ENCODE measurements around the gene PTPRD. TPM values are rescaled to one million over a fixed set of nuclear protein-coding genes. Genes with fewer than 3 reads are reported as not detected.

Gene PTPRD
- total RNA-seq, 2 experiments from 2014 or later, result not detected

GRCh38 chr9:8655071-8655470, 1957.7 kb downstream of the PTPRD start:
- Mint-ChIP-seq H3K4me1 (no peaks in the 10 kb centered on the region), H3K4me3 (no peak overlapping the region), H3K27ac (no peak overlapping the region), H3K27me3 (no peaks in the 10 kb centered on the region), H3K36me3 (ENCODE audit: low read depth) (no peaks in the 10 kb centered on the region), H3K9me3 (no peaks in the 10 kb centered on the region)
- ChIA-PET CTCF (no interaction called here), POLR2A (no interaction called here)
- no peak for DNase-seq

- ChIA-PET CTCF (no interaction called here), POLR2A (no interaction called here)
- DNase-seq, result no peak
- Mint-ChIP-seq H3K36me3 (ENCODE audit: low read depth) (no peaks in the 10 kb centered on the region), H3K4me3 (no peak overlapping the region), H3K4me1 (no peaks in the 10 kb centered on the region), H3K9me3 (no peaks in the 10 kb centered on the region), H3K27ac (no peak overlapping the region), H3K27me3 (no peaks in the 10 kb centered on the region)
Observed at GRCh38 chr9:8653855-8654254, 1958.9 kb downstream of the PTPRD start.

- H3K36me3 Mint-ChIP-seq (ENCODE audit: low read depth), result no peaks in the 10 kb centered on the region
- H3K27me3 Mint-ChIP-seq, result no peaks in the 10 kb centered on the region
Observed at GRCh38 chr9:8653111-8653510, 1959.7 kb downstream of the PTPRD start.

GRCh38 chr9:8652255-8652654, 1960.5 kb downstream of the PTPRD start:
- H3K4me1 Mint-ChIP-seq, result no peaks in the 10 kb centered on the region
- H3K9me3 Mint-ChIP-seq, result no peaks in the 10 kb centered on the region
- ChIA-PET POLR2A (no interaction called here), CTCF (no interaction called here)
- H3K27ac Mint-ChIP-seq, result no peak overlapping the region
- no peak for DNase-seq
- H3K27me3 Mint-ChIP-seq, result no peaks in the 10 kb centered on the region
- H3K36me3 Mint-ChIP-seq (ENCODE audit: low read depth), result no peaks in the 10 kb centered on the region
- H3K4me3 Mint-ChIP-seq, result no peak overlapping the region

More at GRCh38 chr9:8653111-8653510, 1959.7 kb downstream of the PTPRD start:
- H3K27ac Mint-ChIP-seq, result no peak overlapping the region
- POLR2A ChIA-PET, result no interaction called here
- no peaks in the 10 kb centered on the region for H3K9me3 Mint-ChIP-seq
- no peak overlapping the region for H3K4me3 Mint-ChIP-seq
- CTCF ChIA-PET, result no interaction called here
- H3K4me1 Mint-ChIP-seq, result no peaks in the 10 kb centered on the region
- no peak for DNase-seq

GRCh38 chr9:8651846-8652215, 1961.0 kb downstream of the PTPRD start:
- ChIA-PET CTCF (no interaction called here), POLR2A (no interaction called here)
- H3K36me3 Mint-ChIP-seq (ENCODE audit: low read depth), result no peaks in the 10 kb centered on the region
- H3K27ac Mint-ChIP-seq, result no peak overlapping the region
- no peak for DNase-seq
- no peak overlapping the region for H3K4me3 Mint-ChIP-seq
- H3K9me3 Mint-ChIP-seq, result no peaks in the 10 kb centered on the region
- no peaks in the 10 kb centered on the region for H3K4me1 Mint-ChIP-seq
- no peaks in the 10 kb centered on the region for H3K27me3 Mint-ChIP-seq

GRCh38 chr9:8651070-8651845, 1961.5 kb downstream of the PTPRD start:
- no peaks in the 10 kb centered on the region for H3K36me3 Mint-ChIP-seq (ENCODE audit: low read depth)
- no peak overlapping the region for H3K27ac Mint-ChIP-seq
- H3K9me3 Mint-ChIP-seq, result no peaks in the 10 kb centered on the region
- H3K27me3 Mint-ChIP-seq, result no peaks in the 10 kb centered on the region
- no peak overlapping the region for H3K4me3 Mint-ChIP-seq
- ChIA-PET CTCF (interaction anchor here (0.8 kb wide), 1 partner anchor 12 kb away, joined by 3 read pairs; no protein-coding TSS in a partner anchor), POLR2A (no interaction called here)
- no peak for DNase-seq
- H3K4me1 Mint-ChIP-seq, result no peaks in the 10 kb centered on the region

- H3K9me3 Mint-ChIP-seq, result no peaks in the 10 kb centered on the region
- H3K27ac Mint-ChIP-seq, result no peak overlapping the region
- no peaks in the 10 kb centered on the region for H3K36me3 Mint-ChIP-seq (ENCODE audit: low read depth)
- no peaks in the 10 kb centered on the region for H3K27me3 Mint-ChIP-seq
- POLR2A ChIA-PET, result no interaction called here
- no peak overlapping the region for H3K4me3 Mint-ChIP-seq
- no peak for DNase-seq
- CTCF ChIA-PET, result no interaction called here
- H3K4me1 Mint-ChIP-seq, result no peaks in the 10 kb centered on the region
Observed at GRCh38 chr9:8649807-8650206, 1963.0 kb downstream of the PTPRD start.

- DNase-seq, result no peak
- Mint-ChIP-seq H3K36me3 (ENCODE audit: low read depth) (no peaks in the 10 kb centered on the region), H3K9me3 (no peaks in the 10 kb centered on the region), H3K27me3 (no peaks in the 10 kb centered on the region), H3K4me3 (no peak overlapping the region), H3K27ac (no peak overlapping the region), H3K4me1 (no peaks in the 10 kb centered on the region)
- CTCF ChIA-PET, result no interaction called here
- POLR2A ChIA-PET, result no interaction called here
Observed at GRCh38 chr9:8649160-8649559, 1963.6 kb downstream of the PTPRD start.

- no peaks in the 10 kb centered on the region for H3K9me3 Mint-ChIP-seq
- POLR2A ChIA-PET, result no interaction called here
- H3K4me1 Mint-ChIP-seq, result no peaks in the 10 kb centered on the region
- CTCF ChIA-PET, result no interaction called here
- no peaks in the 10 kb centered on the region for H3K27me3 Mint-ChIP-seq
- no peak overlapping the region for H3K27ac Mint-ChIP-seq
- no peak overlapping the region for H3K4me3 Mint-ChIP-seq
- H3K36me3 Mint-ChIP-seq (ENCODE audit: low read depth), result no peaks in the 10 kb centered on the region
- DNase-seq, result no peak
Observed at GRCh38 chr9:8648271-8648845, 1964.4 kb downstream of the PTPRD start.

- POLR2A ChIA-PET, result no interaction called here
Observed at GRCh38 chr9:8647824-8648223, 1965.0 kb downstream of the PTPRD start.

GRCh38 chr9:8644571-8644970, 1968.2 kb downstream of the PTPRD start:
- no peaks in the 10 kb centered on the region for H3K36me3 Mint-ChIP-seq (ENCODE audit: low read depth)
- DNase-seq, result no peak
- no peaks in the 10 kb centered on the region for H3K9me3 Mint-ChIP-seq
- CTCF ChIA-PET, result no interaction called here
- no peak overlapping the region for H3K4me3 Mint-ChIP-seq
- H3K27ac Mint-ChIP-seq, result no peak overlapping the region
- POLR2A ChIA-PET, result no interaction called here
- H3K4me1 Mint-ChIP-seq, result no peaks in the 10 kb centered on the region
- H3K27me3 Mint-ChIP-seq, result no peaks in the 10 kb centered on the region

More at GRCh38 chr9:8647824-8648223, 1965.0 kb downstream of the PTPRD start:
- Mint-ChIP-seq H3K4me1 (no peaks in the 10 kb centered on the region), H3K27me3 (no peaks in the 10 kb centered on the region), H3K36me3 (ENCODE audit: low read depth) (no peaks in the 10 kb centered on the region), H3K9me3 (no peaks in the 10 kb centered on the region), H3K27ac (no peak overlapping the region), H3K4me3 (no peak overlapping the region)
- CTCF ChIA-PET, result no interaction called here
- DNase-seq, result no peak

- no peaks in the 10 kb centered on the region for H3K27me3 Mint-ChIP-seq
- no peaks in the 10 kb centered on the region for H3K36me3 Mint-ChIP-seq (ENCODE audit: low read depth)
- no peak overlapping the region for H3K4me3 Mint-ChIP-seq
- CTCF ChIA-PET, result no interaction called here
- H3K27ac Mint-ChIP-seq, result no peak overlapping the region
- POLR2A ChIA-PET, result no interaction called here
- DNase-seq, result no peak
- H3K9me3 Mint-ChIP-seq, result no peaks in the 10 kb centered on the region
- no peaks in the 10 kb centered on the region for H3K4me1 Mint-ChIP-seq
Observed at GRCh38 chr9:8643896-8644295, 1968.9 kb downstream of the PTPRD start.

- POLR2A ChIA-PET, result no interaction called here
- no peaks in the 10 kb centered on the region for H3K27me3 Mint-ChIP-seq
- no peaks in the 10 kb centered on the region for H3K9me3 Mint-ChIP-seq
- no peak overlapping the region for H3K4me3 Mint-ChIP-seq
- no peaks in the 10 kb centered on the region for H3K4me1 Mint-ChIP-seq
- H3K36me3 Mint-ChIP-seq (ENCODE audit: low read depth), result no peaks in the 10 kb centered on the region
- no peak overlapping the region for H3K27ac Mint-ChIP-seq
- CTCF ChIA-PET, result no interaction called here
- DNase-seq, result no peak
Observed at GRCh38 chr9:8643464-8643863, 1969.3 kb downstream of the PTPRD start.

GRCh38 chr9:8640761-8641160, 1972.0 kb downstream of the PTPRD start:
- Mint-ChIP-seq H3K9me3 (no peaks in the 10 kb centered on the region), H3K36me3 (ENCODE audit: low read depth) (no peaks in the 10 kb centered on the region), H3K4me3 (no peak overlapping the region), H3K4me1 (no peaks in the 10 kb centered on the region), H3K27me3 (no peaks in the 10 kb centered on the region), H3K27ac (no peak overlapping the region)
- no peak for DNase-seq
- ChIA-PET CTCF (no interaction called here), POLR2A (no interaction called here)

All from activated CD4-positive, alpha-beta memory T cell treated with anti-CD3 and anti-CD28 coated beads, Interleukin-2, amount 10 ng/mL, durations not matched to agents 7 days and 5 days (primary cell).